ENCODE measurements around the gene UIMC1.

DNA sequence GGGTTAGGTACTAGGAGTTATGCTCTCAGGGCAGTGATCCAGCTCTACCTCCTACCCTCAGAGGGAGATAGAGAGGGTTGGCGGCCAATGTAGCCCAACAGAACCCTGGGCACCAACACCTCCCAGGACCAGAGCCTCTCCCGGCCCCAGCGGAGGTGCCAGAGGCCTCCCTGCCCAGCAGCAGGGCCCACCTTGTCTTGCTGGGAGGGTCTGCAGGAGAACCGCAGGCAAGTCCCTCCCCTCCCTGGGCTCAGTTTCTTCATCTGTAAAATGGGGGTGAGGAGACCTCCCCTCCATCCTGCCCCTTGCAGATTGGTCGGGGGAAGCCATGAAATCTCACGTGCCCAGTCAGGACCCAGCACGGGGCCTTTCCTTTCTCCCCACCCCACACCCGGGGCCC is 141.8 kb downstream of the UIMC1 start:
- TF ChIP-seq EP300 (IDR thresholded peaks at IDR 0.05): no peak
- TF ChIP-seq, protein P1, sequence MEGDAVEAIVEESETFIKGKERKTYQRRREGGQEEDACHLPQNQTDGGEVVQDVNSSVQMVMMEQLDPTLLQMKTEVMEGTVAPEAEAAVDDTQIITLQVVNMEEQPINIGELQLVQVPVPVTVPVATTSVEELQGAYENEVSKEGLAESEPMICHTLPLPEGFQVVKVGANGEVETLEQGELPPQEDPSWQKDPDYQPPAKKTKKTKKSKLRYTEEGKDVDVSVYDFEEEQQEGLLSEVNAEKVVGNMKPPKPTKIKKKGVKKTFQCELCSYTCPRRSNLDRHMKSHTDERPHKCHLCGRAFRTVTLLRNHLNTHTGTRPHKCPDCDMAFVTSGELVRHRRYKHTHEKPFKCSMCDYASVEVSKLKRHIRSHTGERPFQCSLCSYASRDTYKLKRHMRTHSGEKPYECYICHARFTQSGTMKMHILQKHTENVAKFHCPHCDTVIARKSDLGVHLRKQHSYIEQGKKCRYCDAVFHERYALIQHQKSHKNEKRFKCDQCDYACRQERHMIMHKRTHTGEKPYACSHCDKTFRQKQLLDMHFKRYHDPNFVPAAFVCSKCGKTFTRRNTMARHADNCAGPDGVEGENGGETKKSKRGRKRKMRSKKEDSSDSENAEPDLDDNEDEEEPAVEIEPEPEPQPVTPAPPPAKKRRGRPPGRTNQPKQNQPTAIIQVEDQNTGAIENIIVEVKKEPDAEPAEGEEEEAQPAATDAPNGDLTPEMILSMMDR (IDR thresholded peaks at IDR 0.05): no peak
- TF ChIP-seq POLR2A (IDR thresholded peaks at IDR 0.05): no peak
- no peak for TF ChIP-seq POLR2AphosphoS5 (IDR thresholded peaks at IDR 0.05)
